ENCODE data around the gene CEACAM20.

CEACAM20 gene

GRCh38 chr19:44527554-44527953 lies 1.9 kb downstream of the CEACAM20 start:
- H3K9me3 ChIP-seq (ENCODE audit: insufficient read depth, low read depth, low read length), result peaks cover 12% of the 10 kb centered on the region; the same call in 1 of the 2 replicates
- no peaks in the 10 kb centered on the region for H4K20me1 ChIP-seq (ENCODE audit: insufficient read depth, low read length, poor library complexity, severe bottlenecking)
- TF ChIP-seq CTCF (conservative IDR thresholded peaks at IDR 0.05; ENCODE audit: low read length) (no peak), EZH2phosphoT487 (IDR thresholded peaks at IDR 0.05; ENCODE audit: borderline replicate concordance) (no peak)
- no peaks in the 10 kb centered on the region for H3F3A ChIP-seq (ENCODE audit: low read depth)
- no peak overlapping the region for H2AFZ ChIP-seq (ENCODE audit: low read length)
- no peak overlapping the region for H3K4me2 ChIP-seq (ENCODE audit: low read depth, low read length, poor library complexity, severe bottlenecking)
- H3K4me3 ChIP-seq (ENCODE audit: low read length, poor library complexity, severe bottlenecking), result no peak overlapping the region
- H3K9me2 ChIP-seq (replicated peaks; ENCODE audit: low read depth, low read length), result no peaks in the 10 kb centered on the region
- no peak overlapping the region for H3K9ac ChIP-seq (ENCODE audit: low read depth, low read length, poor library complexity, severe bottlenecking)
- no peaks in the 10 kb centered on the region for H3K27me3 ChIP-seq (ENCODE audit: insufficient read depth, low read length, poor library complexity, severe bottlenecking)
- H3K79me2 ChIP-seq (ENCODE audit: insufficient read depth, low read length), result no peaks in the 10 kb centered on the region
- no peaks in the 10 kb centered on the region for H3K4me1 ChIP-seq (ENCODE audit: insufficient read depth, low read length, poor library complexity, severe bottlenecking)
- no peaks in the 10 kb centered on the region for H3K36me3 ChIP-seq (ENCODE audit: insufficient read depth, low read length)

- H3K9ac ChIP-seq (ENCODE audit: low read depth, low read length, poor library complexity, severe bottlenecking), result no peak overlapping the region
- H3K79me2 ChIP-seq (ENCODE audit: insufficient read depth, low read length), result no peaks in the 10 kb centered on the region
- H3K36me3 ChIP-seq (ENCODE audit: insufficient read depth, low read length), result no peaks in the 10 kb centered on the region
- H3K4me3 ChIP-seq (ENCODE audit: low read length, poor library complexity, severe bottlenecking), result no peak overlapping the region
- no peaks in the 10 kb centered on the region for H3K9me2 ChIP-seq (replicated peaks; ENCODE audit: low read depth, low read length)
- no peaks in the 10 kb centered on the region for H4K20me1 ChIP-seq (ENCODE audit: insufficient read depth, low read length, poor library complexity, severe bottlenecking)
- H3K4me2 ChIP-seq (ENCODE audit: low read depth, low read length, poor library complexity, severe bottlenecking), result no peak overlapping the region
- no peaks in the 10 kb centered on the region for H3K4me1 ChIP-seq (ENCODE audit: insufficient read depth, low read length, poor library complexity, severe bottlenecking)
- no peak overlapping the region for H2AFZ ChIP-seq (ENCODE audit: low read length)
- H3F3A ChIP-seq (ENCODE audit: low read depth), result no peaks in the 10 kb centered on the region
- H3K27me3 ChIP-seq (ENCODE audit: insufficient read depth, low read length, poor library complexity, severe bottlenecking), result no peaks in the 10 kb centered on the region
- TF ChIP-seq CTCF (conservative IDR thresholded peaks at IDR 0.05; ENCODE audit: low read length) (no peak), EZH2phosphoT487 (IDR thresholded peaks at IDR 0.05; ENCODE audit: borderline replicate concordance) (no peak)
- peaks cover 21% of the 10 kb centered on the region; the same call in 1 of the 2 replicates for H3K9me3 ChIP-seq (ENCODE audit: insufficient read depth, low read depth, low read length)
Measured at GRCh38 chr19:44525721-44526430, 3.6 kb downstream of the CEACAM20 start.

- H3K4me3 ChIP-seq (ENCODE audit: low read length, poor library complexity, severe bottlenecking), result no peak overlapping the region
- TF ChIP-seq CTCF (conservative IDR thresholded peaks at IDR 0.05; ENCODE audit: low read length) (no peak), EZH2phosphoT487 (IDR thresholded peaks at IDR 0.05; ENCODE audit: borderline replicate concordance) (no peak)
- peaks cover 27% of the 10 kb centered on the region; the same call in 1 of the 2 replicates for H3K9me3 ChIP-seq (ENCODE audit: insufficient read depth, low read depth, low read length)
- H3K4me1 ChIP-seq (ENCODE audit: insufficient read depth, low read length, poor library complexity, severe bottlenecking), result no peaks in the 10 kb centered on the region
- no peaks in the 10 kb centered on the region for H4K20me1 ChIP-seq (ENCODE audit: insufficient read depth, low read length, poor library complexity, severe bottlenecking)
- no peaks in the 10 kb centered on the region for H3K36me3 ChIP-seq (ENCODE audit: insufficient read depth, low read length)
- no peaks in the 10 kb centered on the region for H3K9me2 ChIP-seq (replicated peaks; ENCODE audit: low read depth, low read length)
- H3K79me2 ChIP-seq (ENCODE audit: insufficient read depth, low read length), result no peaks in the 10 kb centered on the region
- no peaks in the 10 kb centered on the region for H3K27me3 ChIP-seq (ENCODE audit: insufficient read depth, low read length, poor library complexity, severe bottlenecking)
- no peak overlapping the region for H3K4me2 ChIP-seq (ENCODE audit: low read depth, low read length, poor library complexity, severe bottlenecking)
- H3F3A ChIP-seq (ENCODE audit: low read depth), result no peaks in the 10 kb centered on the region
- H3K9ac ChIP-seq (ENCODE audit: low read depth, low read length, poor library complexity, severe bottlenecking), result no peak overlapping the region
- H2AFZ ChIP-seq (ENCODE audit: low read length), result no peak overlapping the region
Measured at GRCh38 chr19:44521370-44521769, 8.1 kb downstream of the CEACAM20 start.
